Left ventricle myocardium inferior (tissue), 1 donor: ENCODE data around the gene ARFIP1. TPM values are rescaled to one million over a fixed set of nuclear protein-coding genes. Genes with fewer than 3 reads are reported as not detected.

Experiments
- DNase-seq: peaks from one replicate; pipeline ENCODE4 v3.0.0-alpha.2; 2020
- H3K27ac ChIP-seq: fragments of 200-600 bp; replicated peaks from 2 replicates; pipeline ENCODE4 v1.8.0; 2021
- H3K27me3 ChIP-seq: fragments of 200-600 bp; 2 replicates; pipeline ENCODE4 v1.8.0; 2021; ENCODE audit warnings: low read depth
- H3K36me3 ChIP-seq: fragments of 200-600 bp; 2 replicates; pipeline ENCODE4 v1.8.0; 2021
- H3K4me1 ChIP-seq: fragments of 200-600 bp; 2 replicates; pipeline ENCODE4 v1.8.0; 2021
- H3K4me3 ChIP-seq: fragments of 200-600 bp; 2 replicates; pipeline ENCODE4 v1.8.0; 2021; ENCODE audit warnings: mild to moderate bottlenecking, moderate library complexity
- H3K9me3 ChIP-seq: fragments of 200-600 bp; replicated peaks from 2 replicates; pipeline ENCODE4 v1.8.0; 2021
- intact Hi-C: fragments of 100-400 bp; cut with micrococcal nuclease; formaldehyde crosslinking; loops from one replicate; pipeline ENCODE4 v1.11.0; 2022
- total RNA-seq: library from RNA; stranded (reverse); fragmentation: NEBNext Ultra II Directional; extraction: Animal tissue kit (Norgen Biotek cat#: 25700); gene quantifications from one replicate; pipeline ENCODE4 v1.2.1, GENCODE V29; 2021
- TF ChIP-seq, protein P1 (sequence below): fragments of 200-600 bp; IDR thresholded peaks from 2 replicates; pipeline ENCODE4 v1.8.0; 2021; ENCODE audit warnings: antibody characterized with exemption, mild to moderate bottlenecking, borderline replicate concordance
- donor health status: DM: no; HTN: yes; CAD: no; lungs with severe emphysema.

Gene ARFIP1
- total RNA-seq, 1 donor from 2014 or later, result 13.2 TPM

- H3K27me3 ChIP-seq, result no peaks in the 10 kb centered on the region
- H3K4me1 ChIP-seq, result peaks cover 12% of the 10 kb centered on the region
- no peak for DNase-seq
- no peak overlapping the region for H3K4me3 ChIP-seq
- no peaks in the 10 kb centered on the region for H3K36me3 ChIP-seq
- TF ChIP-seq, protein P1, sequence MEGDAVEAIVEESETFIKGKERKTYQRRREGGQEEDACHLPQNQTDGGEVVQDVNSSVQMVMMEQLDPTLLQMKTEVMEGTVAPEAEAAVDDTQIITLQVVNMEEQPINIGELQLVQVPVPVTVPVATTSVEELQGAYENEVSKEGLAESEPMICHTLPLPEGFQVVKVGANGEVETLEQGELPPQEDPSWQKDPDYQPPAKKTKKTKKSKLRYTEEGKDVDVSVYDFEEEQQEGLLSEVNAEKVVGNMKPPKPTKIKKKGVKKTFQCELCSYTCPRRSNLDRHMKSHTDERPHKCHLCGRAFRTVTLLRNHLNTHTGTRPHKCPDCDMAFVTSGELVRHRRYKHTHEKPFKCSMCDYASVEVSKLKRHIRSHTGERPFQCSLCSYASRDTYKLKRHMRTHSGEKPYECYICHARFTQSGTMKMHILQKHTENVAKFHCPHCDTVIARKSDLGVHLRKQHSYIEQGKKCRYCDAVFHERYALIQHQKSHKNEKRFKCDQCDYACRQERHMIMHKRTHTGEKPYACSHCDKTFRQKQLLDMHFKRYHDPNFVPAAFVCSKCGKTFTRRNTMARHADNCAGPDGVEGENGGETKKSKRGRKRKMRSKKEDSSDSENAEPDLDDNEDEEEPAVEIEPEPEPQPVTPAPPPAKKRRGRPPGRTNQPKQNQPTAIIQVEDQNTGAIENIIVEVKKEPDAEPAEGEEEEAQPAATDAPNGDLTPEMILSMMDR, result no peak
- intact Hi-C loops, result no loop called here
- H3K9me3 ChIP-seq, result no peaks in the 10 kb centered on the region
- no peak overlapping the region for H3K27ac ChIP-seq
Observed at GRCh38 chr4:152807294-152807829, 27.6 kb downstream of the ARFIP1 start.

DNA sequence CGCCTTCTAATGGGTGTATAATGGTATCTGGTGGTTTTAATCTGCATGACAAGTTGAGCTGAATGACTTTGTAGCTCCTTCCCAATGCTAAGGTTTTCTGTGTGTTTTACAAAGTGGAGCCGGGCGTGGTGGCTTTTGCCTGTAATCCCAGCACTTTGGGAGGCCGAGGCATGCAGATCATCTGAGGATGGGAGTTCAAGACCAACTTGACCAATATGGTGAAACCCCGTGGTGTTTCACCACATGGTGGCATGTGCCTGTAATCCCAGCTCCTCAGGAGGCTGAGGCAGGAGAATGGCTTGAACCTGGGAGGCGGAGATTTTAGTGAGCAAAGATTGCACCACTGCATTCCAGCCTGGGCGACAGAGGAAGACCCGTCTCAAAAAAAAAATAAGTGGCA lies 28.9 kb downstream of the ARFIP1 start:
- Histone ChIP-seq H3K27me3 (no peaks in the 10 kb centered on the region), H3K4me1 (no peaks in the 10 kb centered on the region), H3K4me3 (no peak overlapping the region), H3K27ac (no peak overlapping the region), H3K9me3 (peaks cover 5% of the 10 kb centered on the region), H3K36me3 (no peaks in the 10 kb centered on the region)
- intact Hi-C loops, result no loop called here
- TF ChIP-seq, protein P1, result no peak
- no peak for DNase-seq

- no peak for DNase-seq
- TF ChIP-seq, protein P1, result no peak
- peaks cover 8% of the 10 kb centered on the region for H3K36me3 ChIP-seq
Observed at GRCh38 chr4:152810715-152811287, 31.0 kb downstream of the ARFIP1 start.

DNA sequence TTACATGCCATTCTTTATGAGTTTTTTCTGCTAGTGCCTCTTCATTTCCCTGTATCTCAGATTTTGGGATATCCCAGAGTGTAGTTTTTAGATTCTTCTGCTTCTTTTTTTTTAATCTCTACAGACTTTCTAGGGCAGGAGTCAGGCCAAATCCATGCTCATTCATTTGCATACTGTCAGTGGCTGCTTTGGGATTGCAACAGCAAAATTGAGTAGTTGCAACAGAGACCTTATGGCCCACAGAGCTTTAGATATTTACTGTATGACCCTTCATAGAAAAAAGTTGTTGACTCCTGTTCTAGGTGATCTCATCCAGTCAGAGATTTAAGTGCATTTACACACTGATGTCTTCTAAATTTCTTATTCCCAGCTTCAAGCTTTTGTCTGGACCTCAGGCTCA lies 35.3 kb downstream of the ARFIP1 start:
- Histone ChIP-seq H3K27ac (no peak overlapping the region), H3K4me3 (no peak overlapping the region), H3K36me3 (peaks cover 16% of the 10 kb centered on the region), H3K4me1 (peaks cover 12% of the 10 kb centered on the region), H3K9me3 (peaks cover 24% of the 10 kb centered on the region), H3K27me3 (no peaks in the 10 kb centered on the region)
- intact Hi-C loops, result no loop called here
- TF ChIP-seq, protein P1, result no peak
- no peak for DNase-seq

More at GRCh38 chr4:152810715-152811287, 31.0 kb downstream of the ARFIP1 start:
- intact Hi-C loops, result no loop called here
- H3K9me3 ChIP-seq, result peaks cover 16% of the 10 kb centered on the region
- H3K27me3 ChIP-seq, result no peaks in the 10 kb centered on the region
- H3K27ac ChIP-seq, result no peak overlapping the region
- H3K4me1 ChIP-seq, result no peaks in the 10 kb centered on the region
- no peak overlapping the region for H3K4me3 ChIP-seq

DNA sequence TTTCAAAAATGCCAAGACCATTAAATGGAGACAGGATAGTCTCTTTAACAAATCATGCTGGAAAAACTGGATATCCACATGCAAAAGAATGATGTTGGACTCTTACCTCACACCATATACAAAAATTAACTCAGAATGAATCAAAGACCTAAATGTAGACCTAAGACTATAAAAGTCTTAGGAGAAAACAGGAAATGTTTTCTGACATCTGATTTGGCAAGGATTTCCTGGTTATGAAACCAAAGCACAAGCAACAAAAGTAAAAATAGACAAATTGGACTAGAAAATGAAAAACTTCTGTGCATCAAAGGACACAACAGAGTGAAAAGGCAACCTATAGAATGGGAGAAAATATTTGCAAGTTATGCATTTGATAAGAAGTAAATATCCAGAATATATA lies 37.6 kb downstream of the ARFIP1 start:
- H3K4me1 ChIP-seq, result peaks cover 12% of the 10 kb centered on the region
- peaks cover 24% of the 10 kb centered on the region for H3K9me3 ChIP-seq
- no peak overlapping the region for H3K27ac ChIP-seq
- H3K4me3 ChIP-seq, result no peak overlapping the region
- intact Hi-C loops, result no loop called here
- peaks cover 16% of the 10 kb centered on the region for H3K36me3 ChIP-seq
- TF ChIP-seq, protein P1, result no peak
- no peaks in the 10 kb centered on the region for H3K27me3 ChIP-seq
- DNase-seq, result no peak
